HG03575 (cell line): ENCODE results near the gene OR11G2.
"Not testable (repeated sequence)": the region's sequence is repeated elsewhere in the genome, so short reads cannot be mapped to it uniquely, and the experiment has no call there.

Source experiments
- ATAC-seq: cut with Tn5 transposase; IDR thresholded peaks from one replicate; pipeline ENCODE4 v1.9.1; 2021; ENCODE audit not compliant: unreplicated experiment, insufficient number of reproducible peaks, low FRiP score; ENCODE audit errors: extremely low read depth

OR11G2 gene

DNA sequence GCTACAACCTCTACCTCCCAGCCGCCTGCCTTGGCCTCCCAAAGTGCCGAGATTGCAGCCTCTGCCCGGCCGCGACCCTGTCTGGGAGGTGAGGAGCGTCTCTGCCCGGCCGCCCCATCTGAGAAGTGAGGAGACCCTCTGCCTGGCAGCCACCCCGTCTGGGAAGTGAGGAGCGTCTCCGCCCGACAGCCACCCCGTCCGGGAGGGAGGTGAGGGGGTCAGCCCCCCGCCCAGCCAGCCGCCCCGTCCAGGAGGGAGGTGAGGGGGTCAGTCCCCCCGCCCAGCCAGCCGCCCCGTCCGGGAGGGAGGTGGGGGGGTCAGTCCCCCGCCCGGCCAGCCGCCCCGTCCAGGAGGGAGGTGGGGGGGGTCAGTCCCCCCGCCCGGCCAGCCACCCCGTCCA, 21.7 kb downstream of the OR11G2 start:
- ATAC-seq, result not testable (repeated sequence)

GRCh38 chr14:20215196-20215595, 24.5 kb downstream of the OR11G2 start:
- no peak for ATAC-seq

DNA sequence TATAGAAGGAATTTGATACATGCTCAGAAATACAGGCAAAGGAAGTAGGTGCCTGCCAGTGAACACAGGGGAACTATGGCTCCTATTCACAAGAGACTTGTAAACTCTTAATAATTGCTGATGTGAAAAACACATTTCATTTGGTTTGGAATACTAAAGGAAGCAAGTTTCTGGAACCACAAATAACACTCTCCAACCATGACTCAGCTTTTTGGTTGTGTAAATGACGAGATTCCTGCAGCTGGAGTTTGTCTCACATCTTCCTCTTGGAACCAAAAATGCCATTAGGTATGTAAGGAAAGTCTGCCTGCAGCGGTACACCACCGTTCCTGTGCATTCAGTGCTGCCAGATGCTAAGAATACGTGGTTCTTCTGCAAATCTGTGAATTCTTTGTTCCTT, 28.3 kb downstream of the OR11G2 start:
- no peak for ATAC-seq

- ATAC-seq, result no peak
Observed at GRCh38 chr14:20223410-20223809, 32.7 kb downstream of the OR11G2 start, which contains the start of gene OR11H6. OR11H6 (plus strand) TSS chr14:20223710; CDS start chr14:20223710, 0 bp downstream.

GRCh38 chr14:20228681-20229080, 38.0 kb downstream of the OR11G2 start, which contains the start of gene OR11H7:
OR11H7 (plus strand) TSS chr14:20228981.
- no peak for ATAC-seq

DNA sequence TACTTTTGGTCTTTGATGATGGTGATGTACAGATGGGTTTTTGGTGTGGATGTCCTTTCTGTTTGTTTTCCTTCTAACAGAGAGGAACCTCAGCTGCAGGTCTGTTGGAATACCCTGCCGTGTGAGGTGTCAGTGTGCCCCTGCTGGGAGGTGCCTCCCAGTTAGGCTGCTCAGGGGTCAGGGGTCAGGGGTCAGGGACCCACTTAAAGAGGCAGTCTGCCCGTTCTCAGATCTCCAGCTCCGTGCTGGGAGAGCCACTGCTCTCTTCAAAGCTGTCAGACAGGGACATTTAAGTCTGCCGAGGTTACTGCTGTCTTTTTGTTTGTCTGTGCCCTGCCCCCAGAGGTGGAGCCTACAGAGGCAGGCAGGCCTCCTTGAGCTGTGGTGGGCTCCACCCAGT, 44.7 kb downstream of the OR11G2 start:
- not testable (repeated sequence) for ATAC-seq

DNA sequence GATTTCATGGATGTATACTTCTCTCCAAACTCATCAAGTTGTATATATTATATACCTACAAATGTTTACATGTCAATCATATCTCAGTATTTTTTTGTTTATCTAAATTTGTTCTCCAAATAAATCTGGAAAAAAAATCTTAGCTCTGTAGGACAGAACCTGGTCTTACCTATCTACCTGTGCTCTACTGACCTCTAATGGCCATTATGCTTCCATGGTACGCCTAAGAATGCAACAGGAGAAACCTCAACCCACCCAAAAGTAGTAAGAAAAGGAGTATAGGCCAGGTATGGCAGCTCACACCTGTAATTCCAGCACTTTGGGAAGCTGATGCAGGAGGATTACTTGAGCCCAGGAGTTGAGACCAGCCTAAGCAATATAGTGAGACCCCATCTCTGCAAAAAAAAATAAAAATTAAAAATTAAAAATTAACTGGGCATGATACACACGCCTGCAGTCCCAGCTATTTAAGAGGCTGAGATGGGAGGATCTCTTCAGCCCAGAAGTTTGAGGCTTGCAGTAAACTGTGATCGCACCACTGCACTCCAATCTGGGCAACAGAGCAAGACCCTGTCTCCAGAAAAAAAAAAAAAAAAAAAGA, 57.0 kb downstream of the OR11G2 start:
- no peak for ATAC-seq
